Natural killer cell treated with Interleukin-12 subunit alpha and Interleukin-12 subunit beta and Interleukin-15 and Interleukin-18, amount 100 ng/mL, for 72 hours (primary cell): ENCODE measurements around the gene DCAF7. TPM values are rescaled to one million over a fixed set of nuclear protein-coding genes. Genes with fewer than 3 reads are reported as not detected.
A peak's percentile ranks its signal among the peaks of the same experiment; 100 is the strongest.

Experiments
- ATAC-seq, 2 donors: fragments of 150-1000 bp; cut with Tn5 transposase in 1 of 2; sonication (Bioruptor Pico), chemical (Tn5 transposase) in 1 of 2; 2 replicates each; pipeline ENCODE4 v1.10.0; 2021
- DNase-seq: peaks from one replicate; pipeline ENCODE4 v3.0.0; 2022; ENCODE audit warnings: low spot score
- H3K27ac Mint-ChIP-seq, 2 donors: 1 replicate in 1 of 2; 2 replicates in 1 of 2; pipeline ENCODE4 v1.8.0; 2022; ENCODE audit warnings: mixed read lengths in 2 of 2, mild to moderate bottlenecking in 1 of 2, moderate library complexity in 1 of 2
- H3K27me3 Mint-ChIP-seq, 2 donors: 1 replicate in 1 of 2; 2 replicates in 1 of 2; pipeline ENCODE4 v1.8.0; 2022; ENCODE audit warnings: mixed read lengths in 2 of 2
- H3K36me3 Mint-ChIP-seq: one replicate; pipeline ENCODE4 v1.8.0; 2022; ENCODE audit warnings: mixed read lengths
- H3K4me1 Mint-ChIP-seq, 2 donors: 1 replicate in 1 of 2; 2 replicates in 1 of 2; pipeline ENCODE4 v1.8.0; 2022; ENCODE audit warnings: low read depth in 2 of 2, mixed read lengths in 2 of 2, mild to moderate bottlenecking in 1 of 2
- H3K4me3 Mint-ChIP-seq: one replicate; pipeline ENCODE4 v1.8.0; 2022; ENCODE audit warnings: mixed read lengths
- H3K9me3 Mint-ChIP-seq: 2 replicates; pipeline ENCODE4 v1.8.0; 2022; ENCODE audit warnings: mixed read lengths
- total RNA-seq, 2 donors: library from RNA; stranded (reverse); gene quantifications; one replicate each; pipeline ENCODE4 v1.2.3, GENCODE V29; 2022

The DCAF7 gene
- total RNA-seq, 2 donors from 2014 or later: 100 to 107 TPM

DNA sequence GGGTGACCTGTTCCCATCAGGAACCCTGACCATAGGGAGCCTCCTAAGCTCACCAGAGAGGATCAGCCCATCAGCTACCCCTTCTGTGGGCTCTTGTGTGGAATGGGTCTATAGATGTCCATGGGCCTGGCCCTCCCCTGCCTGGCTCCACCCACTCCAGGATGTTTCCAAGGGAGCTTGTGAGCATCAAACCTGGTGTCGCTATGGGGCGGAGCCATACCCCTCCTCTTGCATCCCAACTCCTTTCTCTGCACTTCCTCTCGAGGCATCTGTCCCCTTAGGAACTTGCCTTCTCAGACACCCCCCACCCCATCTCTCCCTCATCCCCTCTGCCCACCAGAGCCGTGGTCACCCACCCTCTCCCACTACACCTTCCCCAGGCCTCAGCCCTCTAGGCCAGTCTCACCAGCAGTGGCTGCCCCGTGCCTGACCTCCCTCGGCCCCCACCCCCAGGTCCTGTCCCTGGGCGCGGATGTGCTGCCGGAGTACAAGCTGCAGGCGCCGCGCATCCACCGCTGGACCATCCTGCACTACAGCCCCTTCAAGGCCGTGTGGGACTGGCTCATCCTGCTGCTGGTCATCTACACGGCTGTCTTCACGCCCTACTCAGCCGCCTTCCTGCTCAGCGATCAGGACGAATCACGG lies 16.7 kb upstream of the DCAF7 start:
- no peak for DNase-seq
- no peak overlapping the region for H3K27ac Mint-ChIP-seq
- ATAC-seq: no peak

DNA sequence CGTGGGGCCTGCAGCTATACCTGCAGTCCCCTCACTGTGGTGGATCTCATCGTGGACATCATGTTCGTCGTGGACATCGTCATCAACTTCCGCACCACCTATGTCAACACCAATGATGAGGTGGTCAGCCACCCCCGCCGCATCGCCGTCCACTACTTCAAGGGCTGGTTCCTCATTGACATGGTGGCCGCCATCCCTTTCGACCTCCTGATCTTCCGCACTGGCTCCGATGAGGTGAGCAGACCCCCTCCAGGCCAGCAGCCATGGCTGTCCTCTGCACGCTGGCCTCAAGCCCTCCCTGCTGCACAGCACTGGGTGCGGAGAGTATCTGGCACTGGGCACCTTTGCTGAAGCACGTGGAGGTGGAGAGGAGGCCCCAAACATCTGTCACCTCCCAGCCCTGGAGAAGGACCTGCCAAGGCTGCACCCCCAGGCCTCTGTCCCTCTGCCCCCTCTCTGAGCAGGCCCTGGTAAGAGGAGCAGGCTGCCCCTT lies 16.2 kb upstream of the DCAF7 start:
- Mint-ChIP-seq H3K27me3 (peaks cover 11 to 16% of the 10 kb centered on the region in 2 donors), H3K4me3 (no peak overlapping the region), H3K4me1 (peaks cover 0 to 4% of the 10 kb centered on the region in 2 donors), H3K36me3 (no peaks in the 10 kb centered on the region), H3K9me3 (no peaks in the 10 kb centered on the region), H3K27ac (no peak overlapping the region)
- no peak for DNase-seq
- no peak for ATAC-seq

More for the DNA sequence above, 16.7 kb upstream of the DCAF7 start:
- H3K36me3 Mint-ChIP-seq: no peaks in the 10 kb centered on the region
- no peak overlapping the region for H3K4me3 Mint-ChIP-seq
- no peaks in the 10 kb centered on the region for H3K9me3 Mint-ChIP-seq
- H3K4me1 Mint-ChIP-seq: peaks cover 0 to 4% of the 10 kb centered on the region in 2 donors
- peaks cover 9 to 12% of the 10 kb centered on the region in 2 donors for H3K27me3 Mint-ChIP-seq

DNA sequence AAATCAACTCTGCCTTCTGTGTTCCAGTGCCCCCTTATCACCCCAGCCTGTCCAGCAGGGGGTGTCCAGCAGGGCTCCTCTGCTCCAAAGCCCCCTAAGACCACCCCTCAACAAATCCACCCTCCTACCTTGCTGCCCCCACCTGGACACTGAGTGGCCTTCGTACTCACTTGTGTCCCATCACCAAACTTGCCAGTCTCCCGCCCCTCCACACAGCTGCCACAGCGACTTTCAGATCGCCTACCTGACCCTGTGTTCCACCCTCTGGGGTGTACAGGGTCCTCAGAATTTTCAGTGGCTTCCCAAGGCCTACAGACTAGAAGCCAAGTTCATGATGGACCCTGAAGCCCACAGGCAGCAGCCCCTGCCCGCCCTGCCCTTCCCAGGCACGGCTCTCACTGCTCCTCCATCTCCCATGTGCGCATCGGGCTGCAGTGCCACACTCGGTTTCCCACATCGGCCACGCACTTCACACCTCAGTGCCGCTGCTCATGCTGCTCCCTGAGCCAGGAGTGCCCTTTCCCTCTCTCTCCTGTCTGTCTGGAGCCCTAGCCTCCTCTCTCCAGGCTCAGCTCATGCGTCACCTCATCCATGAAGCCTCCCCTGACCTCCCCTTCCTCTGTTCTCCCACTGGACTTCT lies 15.3 kb upstream of the DCAF7 start:
- Mint-ChIP-seq H3K4me3 (no peak overlapping the region), H3K36me3 (no peaks in the 10 kb centered on the region), H3K27ac (peak overlapping the region in 1 of 2 donors; percentile 9), H3K4me1 (peaks cover 0 to 4% of the 10 kb centered on the region in 2 donors), H3K9me3 (no peaks in the 10 kb centered on the region), H3K27me3 (peaks cover 19 to 24% of the 10 kb centered on the region in 2 donors)
- DNase-seq (no peak), ATAC-seq (no peak)

DNA sequence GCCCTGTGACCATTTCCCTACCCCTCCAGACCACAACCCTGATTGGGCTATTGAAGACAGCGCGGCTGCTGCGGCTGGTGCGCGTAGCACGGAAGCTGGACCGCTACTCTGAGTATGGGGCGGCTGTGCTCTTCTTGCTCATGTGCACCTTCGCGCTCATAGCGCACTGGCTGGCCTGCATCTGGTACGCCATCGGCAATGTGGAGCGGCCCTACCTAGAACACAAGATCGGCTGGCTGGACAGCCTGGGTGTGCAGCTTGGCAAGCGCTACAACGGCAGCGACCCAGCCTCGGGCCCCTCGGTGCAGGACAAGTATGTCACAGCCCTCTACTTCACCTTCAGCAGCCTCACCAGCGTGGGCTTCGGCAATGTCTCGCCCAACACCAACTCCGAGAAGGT lies 14.6 kb upstream of the DCAF7 start:
- no peak overlapping the region for H3K4me3 Mint-ChIP-seq
- peaks cover 0 to 4% of the 10 kb centered on the region in 2 donors for H3K4me1 Mint-ChIP-seq
- peaks cover 21 to 25% of the 10 kb centered on the region in 2 donors for H3K27me3 Mint-ChIP-seq

DNA sequence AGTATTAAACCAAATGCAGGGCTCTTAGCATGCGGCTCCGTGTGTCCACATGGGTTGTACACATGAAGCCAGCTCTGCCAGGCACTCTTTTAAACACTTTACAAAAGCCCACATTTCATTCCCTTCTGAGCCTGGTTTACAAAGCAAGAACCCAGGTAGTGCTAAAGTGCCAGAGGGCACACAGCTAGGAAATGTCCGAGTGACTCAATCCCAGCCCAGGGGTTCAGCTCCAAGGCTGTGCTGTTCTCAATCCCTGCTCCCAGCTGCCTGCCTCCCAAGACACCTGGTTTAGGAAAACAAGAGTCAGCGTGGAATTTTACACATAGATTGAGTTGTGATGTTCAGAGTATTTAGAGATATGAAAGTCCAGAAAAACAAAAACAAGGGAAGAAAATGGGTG lies 13.3 kb upstream of the DCAF7 start:
- no peak overlapping the region for H3K27ac Mint-ChIP-seq
- H3K4me3 Mint-ChIP-seq: no peak overlapping the region
- H3K36me3 Mint-ChIP-seq: no peaks in the 10 kb centered on the region
- peaks cover 23 to 25% of the 10 kb centered on the region in 2 donors for H3K27me3 Mint-ChIP-seq
- peaks cover 0 to 4% of the 10 kb centered on the region in 2 donors for H3K4me1 Mint-ChIP-seq
- no peak for DNase-seq
- ATAC-seq: no peak
- H3K9me3 Mint-ChIP-seq: no peaks in the 10 kb centered on the region

More for the DNA sequence above, 14.6 kb upstream of the DCAF7 start:
- Mint-ChIP-seq H3K27ac (peak overlapping the region in 1 of 2 donors; percentile 9), H3K36me3 (no peaks in the 10 kb centered on the region), H3K9me3 (no peaks in the 10 kb centered on the region)
- DNase-seq (no peak), ATAC-seq (no peak)

DNA sequence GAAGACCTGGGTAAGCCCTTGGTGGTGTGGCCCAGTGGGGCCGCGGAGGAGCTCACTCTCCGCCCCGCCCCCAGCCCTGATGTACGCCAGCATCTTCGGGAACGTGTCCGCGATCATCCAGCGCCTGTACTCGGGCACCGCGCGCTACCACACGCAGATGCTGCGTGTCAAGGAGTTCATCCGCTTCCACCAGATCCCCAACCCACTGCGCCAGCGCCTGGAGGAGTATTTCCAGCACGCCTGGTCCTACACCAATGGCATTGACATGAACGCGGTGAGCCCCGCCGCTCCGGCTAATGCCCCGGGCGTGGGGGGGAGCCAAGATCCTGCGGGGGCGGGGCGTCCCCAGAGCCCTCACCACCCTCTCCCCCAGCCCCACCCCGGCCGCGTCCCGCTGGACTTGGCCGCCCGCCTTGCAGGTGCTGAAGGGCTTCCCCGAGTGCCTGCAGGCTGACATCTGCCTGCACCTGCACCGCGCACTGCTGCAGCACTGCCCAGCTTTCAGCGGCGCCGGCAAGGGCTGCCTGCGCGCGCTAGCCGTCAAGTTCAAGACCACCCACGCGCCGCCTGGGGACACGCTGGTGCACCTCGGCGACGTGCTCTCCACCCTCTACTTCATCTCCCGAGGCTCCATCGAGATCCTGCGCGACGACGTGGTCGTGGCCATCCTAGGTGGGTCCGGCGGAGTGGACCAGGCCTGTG lies 12.1 kb upstream of the DCAF7 start:
- H3K27me3 Mint-ChIP-seq: peaks cover 23 to 25% of the 10 kb centered on the region in 2 donors
- H3K36me3 Mint-ChIP-seq: no peaks in the 10 kb centered on the region
- no peaks in the 10 kb centered on the region for H3K9me3 Mint-ChIP-seq
- DNase-seq (peak; percentile 52), ATAC-seq (peak in 1 of 2 donors; percentile 21)
- H3K27ac Mint-ChIP-seq: no peak overlapping the region
- peaks cover 0 to 4% of the 10 kb centered on the region in 2 donors for H3K4me1 Mint-ChIP-seq
- H3K4me3 Mint-ChIP-seq: no peak overlapping the region

DNA sequence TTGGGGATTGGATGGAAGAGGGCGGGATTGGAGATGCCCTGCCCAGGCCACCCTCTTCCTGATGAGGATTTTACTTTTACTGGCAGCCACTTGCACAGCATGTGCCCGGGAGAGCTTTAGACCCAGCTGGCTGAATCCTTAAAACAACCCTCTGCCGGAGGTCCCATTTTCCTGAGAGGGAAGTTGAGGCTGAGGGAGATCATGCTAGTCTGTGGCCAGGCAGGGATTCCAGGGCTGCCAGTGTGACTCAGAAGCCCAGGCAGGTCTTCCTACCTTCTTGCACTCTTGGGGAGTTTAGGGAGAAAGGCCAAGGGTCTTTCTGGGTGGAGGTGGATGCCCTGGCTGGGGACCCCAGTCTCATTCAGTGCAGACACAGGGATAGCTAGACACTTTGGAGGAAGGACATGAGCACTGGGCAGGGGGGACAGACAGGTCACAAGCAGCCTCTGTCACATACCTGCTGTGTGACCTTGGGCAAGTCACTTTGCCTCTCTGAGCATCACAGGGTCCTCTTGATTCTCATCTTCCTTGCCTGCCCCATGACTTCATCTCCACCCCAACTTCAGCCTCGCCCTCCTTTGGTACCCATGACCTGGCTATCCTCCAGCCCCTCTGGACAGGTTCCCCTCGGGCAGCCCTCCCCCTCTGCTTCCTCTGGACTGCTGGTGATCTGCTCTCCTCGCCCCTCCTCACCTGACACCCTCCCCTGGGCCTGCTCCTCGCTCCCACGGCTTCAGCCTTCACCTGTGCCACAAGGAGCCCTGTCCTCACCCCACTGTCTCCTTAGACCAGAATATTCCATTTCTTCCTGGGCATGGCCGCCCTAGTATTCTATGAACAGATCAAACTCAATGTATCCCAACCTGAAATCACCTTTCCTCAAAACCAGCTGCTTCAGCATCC lies 11.3 kb upstream of the DCAF7 start:
- no peak for DNase-seq
- Mint-ChIP-seq H3K27me3 (peaks cover 23 to 25% of the 10 kb centered on the region in 2 donors), H3K27ac (no peak overlapping the region), H3K9me3 (no peaks in the 10 kb centered on the region), H3K36me3 (no peaks in the 10 kb centered on the region), H3K4me1 (peaks cover 0 to 4% of the 10 kb centered on the region in 2 donors), H3K4me3 (no peak overlapping the region)
- ATAC-seq: no peak

DNA sequence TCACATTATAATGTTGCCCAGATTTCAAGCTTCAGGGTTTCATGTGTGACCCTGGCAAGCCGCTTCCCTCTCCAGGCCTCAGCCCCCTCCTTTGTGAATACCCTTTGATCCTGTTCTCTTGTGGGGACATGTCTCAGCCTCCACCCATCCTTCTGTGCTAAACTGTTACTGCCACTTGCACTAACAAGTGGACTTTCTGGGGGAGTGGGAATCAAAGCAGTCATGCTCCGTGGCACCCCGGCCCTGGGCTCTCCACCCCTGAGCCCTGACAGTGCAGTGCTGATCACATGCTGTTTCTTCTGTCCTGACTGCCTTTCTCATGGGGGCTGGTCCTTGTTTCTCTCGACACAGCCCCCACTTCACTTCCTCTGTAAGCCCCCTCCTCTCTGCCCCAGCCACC lies 9.7 kb upstream of the DCAF7 start:
- H3K27me3 Mint-ChIP-seq: peaks cover 19 to 20% of the 10 kb centered on the region in 2 donors
- no peaks in the 10 kb centered on the region for H3K4me1 Mint-ChIP-seq
- no peak overlapping the region for H3K27ac Mint-ChIP-seq
- no peaks in the 10 kb centered on the region for H3K9me3 Mint-ChIP-seq
- no peaks in the 10 kb centered on the region for H3K36me3 Mint-ChIP-seq
- H3K4me3 Mint-ChIP-seq: no peak overlapping the region
- no peak for ATAC-seq
- no peak for DNase-seq

DNA sequence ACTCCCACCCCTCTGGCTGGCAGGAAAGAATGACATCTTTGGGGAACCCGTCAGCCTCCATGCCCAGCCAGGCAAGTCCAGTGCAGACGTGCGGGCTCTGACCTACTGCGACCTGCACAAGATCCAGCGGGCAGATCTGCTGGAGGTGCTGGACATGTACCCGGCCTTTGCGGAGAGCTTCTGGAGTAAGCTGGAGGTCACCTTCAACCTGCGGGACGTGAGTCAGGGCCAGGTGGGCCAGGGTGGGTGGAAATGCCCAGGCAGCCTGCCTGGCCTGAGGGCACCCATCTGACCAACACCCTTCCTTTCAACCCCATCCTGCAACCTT lies 8.1 kb upstream of the DCAF7 start:
- DNase-seq: no peak
- no peak overlapping the region for H3K27ac Mint-ChIP-seq
- H3K4me1 Mint-ChIP-seq: no peaks in the 10 kb centered on the region
- H3K36me3 Mint-ChIP-seq: no peaks in the 10 kb centered on the region
- H3K4me3 Mint-ChIP-seq: no peak overlapping the region
- no peak for ATAC-seq
- peaks cover 14 to 18% of the 10 kb centered on the region in 2 donors for H3K27me3 Mint-ChIP-seq
- no peaks in the 10 kb centered on the region for H3K9me3 Mint-ChIP-seq

DNA sequence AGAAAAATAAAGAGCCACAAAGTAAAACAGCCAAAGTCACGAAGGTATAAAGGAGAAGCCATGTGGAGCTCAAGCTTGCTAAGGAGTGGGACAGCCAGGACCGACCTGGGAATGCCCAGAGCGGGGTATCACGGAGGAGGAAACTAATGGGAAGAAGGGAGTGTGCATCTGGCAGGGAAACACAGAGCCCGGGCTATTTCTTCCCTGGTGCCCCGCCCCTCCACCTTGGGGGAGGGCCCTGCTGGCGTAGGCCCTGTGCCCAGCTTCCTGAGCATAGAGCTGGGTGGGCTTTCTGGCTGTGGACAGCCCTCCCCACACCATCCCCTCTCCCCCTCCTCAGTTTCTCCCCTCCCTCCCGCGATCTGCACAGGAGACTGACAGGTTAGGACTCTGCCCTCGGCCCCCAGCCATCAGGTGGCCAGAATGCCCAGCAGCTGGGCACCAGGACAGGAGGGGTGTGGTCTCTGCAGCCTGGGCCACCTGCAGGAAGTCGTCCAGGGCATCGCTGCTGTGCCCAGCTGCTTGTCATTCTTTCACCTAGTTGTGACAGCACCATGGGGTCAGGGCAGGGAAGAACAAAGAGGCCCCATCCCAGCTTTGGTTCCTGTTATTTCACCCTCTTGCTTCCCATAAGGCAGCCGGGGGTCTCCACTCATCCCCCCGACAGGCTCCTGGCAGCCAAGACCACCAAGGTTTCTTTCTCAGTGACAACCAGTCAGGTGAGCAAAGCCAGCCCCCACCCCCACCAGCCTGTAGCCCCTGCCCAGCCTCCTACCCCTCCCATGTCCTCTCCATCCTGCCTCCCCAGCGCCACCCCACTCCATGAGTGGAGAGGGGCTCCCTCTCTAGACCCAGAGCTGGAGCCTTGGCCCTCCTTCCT lies 7.1 kb upstream of the DCAF7 start:
- Mint-ChIP-seq H3K9me3 (no peaks in the 10 kb centered on the region), H3K27me3 (peaks cover 14 to 16% of the 10 kb centered on the region in 2 donors), H3K36me3 (no peaks in the 10 kb centered on the region), H3K27ac (no peak overlapping the region), H3K4me3 (no peak overlapping the region), H3K4me1 (no peaks in the 10 kb centered on the region)
- ATAC-seq (no peak), DNase-seq (no peak)

DNA sequence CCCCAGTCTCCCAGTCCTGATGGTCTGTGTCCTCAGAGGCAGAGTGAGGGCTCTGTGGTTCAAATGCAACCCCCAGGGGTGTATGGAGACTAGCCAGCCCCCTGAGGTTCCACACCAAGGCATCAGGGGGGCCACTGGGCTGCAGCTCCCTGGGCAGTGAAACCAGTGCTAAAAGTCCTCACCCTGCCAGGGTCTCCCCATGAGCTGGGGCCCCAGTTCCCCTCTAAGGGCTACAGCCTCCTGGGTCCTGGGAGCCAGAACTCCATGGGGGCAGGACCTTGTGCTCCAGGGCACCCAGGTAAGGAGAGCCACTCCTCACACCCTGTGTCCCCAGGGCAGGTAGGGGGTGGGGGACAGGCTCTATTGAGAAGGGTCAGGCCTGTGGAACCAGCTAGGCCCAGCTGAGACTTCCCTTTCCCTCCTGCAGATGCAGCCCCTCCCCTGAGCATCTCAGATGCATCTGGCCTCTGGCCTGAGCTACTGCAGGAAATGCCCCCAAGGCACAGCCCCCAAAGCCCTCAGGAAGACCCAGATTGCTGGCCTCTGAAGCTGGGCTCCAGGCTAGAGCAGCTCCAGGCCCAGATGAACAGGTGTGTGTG lies 6.4 kb upstream of the DCAF7 start:
- H3K9me3 Mint-ChIP-seq: no peaks in the 10 kb centered on the region
- H3K4me3 Mint-ChIP-seq: no peak overlapping the region
- no peak for ATAC-seq
- H3K4me1 Mint-ChIP-seq: no peaks in the 10 kb centered on the region
- no peak overlapping the region for H3K27ac Mint-ChIP-seq
- peaks cover 11 to 14% of the 10 kb centered on the region in 2 donors for H3K27me3 Mint-ChIP-seq
- DNase-seq: no peak
- no peaks in the 10 kb centered on the region for H3K36me3 Mint-ChIP-seq

DNA sequence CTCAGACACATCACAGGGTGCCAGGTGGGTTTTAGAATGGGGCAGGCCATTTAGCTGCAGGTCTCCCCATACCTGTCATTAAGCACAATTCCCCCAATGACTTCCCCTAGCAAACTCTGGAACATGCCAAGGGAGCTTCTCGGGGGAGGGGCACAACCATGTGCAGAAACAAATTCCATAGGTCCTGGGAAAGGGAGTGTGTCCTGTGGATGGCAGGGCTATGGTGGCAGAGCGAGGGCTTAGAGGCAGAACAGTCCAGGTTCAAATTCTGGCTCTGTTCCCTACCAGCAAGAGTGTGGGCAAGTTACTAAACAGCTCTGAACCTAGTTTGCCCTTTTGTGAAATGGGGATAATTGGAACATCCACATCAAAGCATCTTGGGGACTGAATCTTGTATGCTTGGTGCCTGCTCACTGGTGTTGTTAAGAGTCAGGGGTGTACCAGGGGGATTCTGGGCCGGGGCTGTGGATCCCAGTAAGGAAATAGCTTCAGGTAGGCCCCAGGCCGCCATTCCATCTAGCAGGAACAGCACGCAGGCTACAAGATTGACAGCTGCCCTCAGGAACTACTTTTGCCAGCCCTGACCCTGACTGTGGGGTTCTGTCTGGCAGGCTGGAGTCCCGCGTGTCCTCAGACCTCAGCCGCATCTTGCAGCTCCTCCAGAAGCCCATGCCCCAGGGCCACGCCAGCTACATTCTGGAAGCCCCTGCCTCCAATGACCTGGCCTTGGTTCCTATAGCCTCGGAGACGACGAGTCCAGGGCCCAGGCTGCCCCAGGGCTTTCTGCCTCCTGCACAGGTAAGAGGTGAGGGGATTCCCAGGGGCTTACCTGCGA lies 5.6 kb upstream of the DCAF7 start:
- DNase-seq (no peak), ATAC-seq (no peak)
- Mint-ChIP-seq H3K36me3 (no peaks in the 10 kb centered on the region), H3K9me3 (no peaks in the 10 kb centered on the region), H3K4me3 (no peak overlapping the region), H3K27me3 (peaks cover 3 to 7% of the 10 kb centered on the region in 2 donors), H3K4me1 (no peaks in the 10 kb centered on the region), H3K27ac (no peak overlapping the region)
